AG08395 (cell line): Measurements from ENCODE around the gene ADCY3.

Experiments used
- DNase-seq: peaks from one replicate; pipeline ENCODE4 v3.0.0; 2012; ENCODE audit warnings: mixed read lengths, low spot score

The ADCY3 gene

DNA sequence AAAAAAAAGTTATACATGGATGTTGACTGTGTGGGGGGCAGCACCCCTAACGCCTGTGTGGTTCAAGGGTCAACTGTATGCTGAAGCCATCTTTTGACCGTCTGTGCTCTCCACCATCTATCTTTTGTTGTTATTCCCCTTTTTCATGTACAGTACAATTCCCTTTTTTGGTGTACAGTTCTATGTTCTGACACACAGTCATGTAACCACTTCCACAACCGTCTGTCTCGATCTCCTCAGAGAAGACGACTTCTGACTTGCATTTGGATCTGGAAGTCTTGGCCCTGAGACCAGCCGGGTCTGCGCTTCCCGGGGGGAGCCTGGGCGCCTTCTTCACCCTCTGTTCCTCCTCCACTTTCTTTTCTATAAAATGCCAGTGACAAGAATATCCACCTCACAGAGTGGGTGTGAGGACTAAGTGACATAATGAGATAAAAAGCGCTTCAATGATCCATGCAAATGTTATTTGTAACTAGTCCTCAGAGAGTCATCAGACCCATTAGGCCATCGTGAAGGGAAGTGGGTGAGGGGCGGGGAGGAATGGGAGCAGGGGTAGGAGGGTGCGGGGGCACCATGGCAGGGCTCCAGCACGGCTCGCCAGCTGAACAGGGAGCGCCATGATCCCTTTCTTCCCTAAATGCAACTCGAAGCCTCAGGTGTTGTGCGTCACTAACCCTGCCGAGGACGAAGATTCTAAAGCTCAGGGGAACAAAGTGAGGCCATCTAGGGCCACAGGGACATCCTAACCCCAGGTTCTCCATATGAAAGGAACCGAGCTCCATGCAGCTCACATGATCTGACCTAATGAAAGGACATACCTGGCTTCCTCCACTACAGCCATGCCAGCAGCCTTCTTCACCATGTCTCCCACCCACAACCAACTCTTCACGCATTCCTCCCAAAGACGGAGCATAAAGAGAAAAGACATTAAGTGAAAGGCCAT is 16.6 kb downstream of the ADCY3 start:
- no peak for DNase-seq

DNA sequence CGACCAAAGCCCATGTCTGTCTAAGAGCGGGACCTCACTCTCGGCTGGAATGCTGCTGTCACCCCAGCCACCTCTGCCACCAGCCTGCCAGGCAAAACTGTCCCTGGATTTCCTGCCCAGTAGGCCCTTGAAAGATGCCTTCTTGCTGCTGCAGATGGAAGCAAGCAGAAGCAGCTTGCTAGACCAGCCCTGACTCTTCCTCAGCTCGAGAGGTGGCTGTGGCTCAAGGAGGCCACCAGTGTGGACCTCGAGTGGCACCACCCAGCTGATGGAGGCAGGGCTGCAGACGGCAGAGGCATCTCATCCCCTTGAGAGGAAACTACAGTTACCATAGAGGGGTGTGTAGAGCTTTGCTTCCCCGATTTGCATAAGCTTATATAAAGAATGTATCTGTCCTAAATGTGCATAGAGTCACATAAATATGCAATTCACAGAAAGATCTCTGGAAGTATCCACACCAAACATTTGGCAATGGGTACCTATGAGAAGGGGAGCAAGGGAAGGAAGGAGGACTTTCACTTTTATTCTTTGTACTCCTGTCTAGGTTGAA is 20.6 kb downstream of the ADCY3 start:
- no peak for DNase-seq

- no peak for DNase-seq
Observed at GRCh38 chr2:24898122-24899109, 21.6 kb downstream of the ADCY3 start.

DNA sequence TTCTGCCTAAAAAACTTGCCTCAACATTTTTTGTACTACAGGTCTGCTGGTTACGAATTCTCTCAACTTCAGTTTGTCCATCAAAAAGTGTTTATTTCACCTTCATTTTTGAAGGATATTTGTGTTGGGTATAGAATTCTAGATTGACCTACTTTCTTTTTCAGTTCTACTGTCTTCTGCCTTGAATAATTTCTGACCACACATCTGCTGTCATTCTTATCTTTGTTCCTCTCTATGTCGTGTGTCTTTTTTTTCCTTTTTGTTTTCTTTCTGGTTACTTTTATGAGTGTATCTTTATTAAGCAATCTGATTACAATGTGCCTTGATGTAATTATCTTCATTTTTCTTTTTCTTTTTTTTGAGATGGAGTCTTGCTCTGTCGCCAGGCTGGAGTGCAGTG is 25.3 kb downstream of the ADCY3 start:
- DNase-seq: no peak

DNA sequence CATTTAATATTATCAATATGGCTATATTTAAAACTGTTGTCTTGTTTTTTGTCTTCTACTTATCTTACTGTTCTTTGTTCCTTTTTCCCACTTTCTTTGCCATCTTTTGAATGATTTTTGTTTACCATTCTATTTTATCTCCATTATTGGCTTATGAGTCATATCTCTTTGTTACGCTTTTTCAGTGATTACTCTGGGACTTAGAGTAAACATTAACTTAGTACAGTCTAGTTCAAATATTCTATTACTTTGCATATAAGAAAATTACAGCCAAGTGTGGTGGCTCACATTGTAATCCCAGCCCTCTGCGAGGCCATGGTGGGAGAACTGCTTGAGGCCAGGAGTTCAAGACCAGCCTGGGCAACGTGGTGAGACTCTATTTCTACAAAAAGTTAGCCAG is 26.1 kb downstream of the ADCY3 start:
- DNase-seq: no peak

DNA sequence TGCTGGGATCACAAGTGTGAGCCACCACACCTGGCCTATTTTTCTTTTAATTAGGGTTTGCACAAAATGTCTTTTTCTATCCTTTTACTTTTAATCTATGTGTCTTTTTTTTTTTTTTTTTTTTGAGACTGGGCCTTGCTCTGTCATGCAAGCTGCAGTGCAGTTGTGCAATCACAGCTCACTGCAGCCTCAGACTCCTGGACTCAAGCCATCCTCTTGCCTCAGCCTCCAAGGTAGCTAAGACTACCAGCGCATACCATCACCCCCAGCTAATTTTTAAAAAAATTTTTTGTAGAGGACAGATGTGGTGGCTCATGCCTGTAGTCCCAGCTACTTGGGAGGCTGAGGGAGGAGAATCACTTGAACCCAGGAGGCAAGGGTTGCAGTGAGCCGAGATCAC is 27.1 kb downstream of the ADCY3 start:
- no peak for DNase-seq

DNA sequence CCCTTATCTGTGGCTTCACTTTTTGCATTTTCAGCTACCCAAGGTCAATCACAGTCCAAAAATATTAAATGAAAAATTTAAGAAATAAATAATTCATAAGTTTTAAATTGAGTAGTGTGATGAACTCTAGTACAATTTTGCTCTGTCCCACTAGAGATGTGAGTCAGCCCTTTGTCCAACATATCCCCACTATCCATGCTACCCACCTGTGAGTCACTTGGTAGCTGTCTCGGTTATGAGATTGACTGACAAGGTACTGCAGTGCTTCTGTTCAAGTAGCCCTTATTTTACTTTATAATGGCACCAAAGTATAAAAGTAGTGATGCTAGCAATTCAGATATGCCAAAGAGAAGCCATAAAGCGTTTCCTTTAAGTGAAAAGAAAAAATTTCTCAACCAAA is 28.8 kb downstream of the ADCY3 start:
- no peak for DNase-seq

GRCh38 chr2:24889221-24889620 is 30.8 kb downstream of the ADCY3 start:
- DNase-seq: no peak

DNA sequence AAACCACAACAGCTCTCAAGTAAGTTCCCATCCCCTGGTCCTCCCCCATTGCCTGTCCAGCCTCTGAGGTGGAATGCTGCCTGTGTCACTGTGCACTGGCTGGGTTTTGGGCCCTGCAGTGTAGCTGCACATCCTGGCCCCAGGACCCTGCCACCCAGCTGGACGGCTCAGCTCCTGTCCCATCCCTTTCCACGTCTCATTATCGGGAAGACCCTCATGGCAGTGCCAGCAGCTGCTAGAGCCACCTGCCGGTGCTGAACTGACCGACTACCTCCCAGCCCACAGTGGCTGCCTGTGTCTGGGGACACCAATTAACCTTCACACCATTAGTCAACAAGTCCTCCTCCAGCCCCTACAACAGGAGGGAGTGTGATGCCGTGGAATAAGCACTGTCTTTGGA is 31.9 kb downstream of the ADCY3 start:
- DNase-seq: no peak

DNA sequence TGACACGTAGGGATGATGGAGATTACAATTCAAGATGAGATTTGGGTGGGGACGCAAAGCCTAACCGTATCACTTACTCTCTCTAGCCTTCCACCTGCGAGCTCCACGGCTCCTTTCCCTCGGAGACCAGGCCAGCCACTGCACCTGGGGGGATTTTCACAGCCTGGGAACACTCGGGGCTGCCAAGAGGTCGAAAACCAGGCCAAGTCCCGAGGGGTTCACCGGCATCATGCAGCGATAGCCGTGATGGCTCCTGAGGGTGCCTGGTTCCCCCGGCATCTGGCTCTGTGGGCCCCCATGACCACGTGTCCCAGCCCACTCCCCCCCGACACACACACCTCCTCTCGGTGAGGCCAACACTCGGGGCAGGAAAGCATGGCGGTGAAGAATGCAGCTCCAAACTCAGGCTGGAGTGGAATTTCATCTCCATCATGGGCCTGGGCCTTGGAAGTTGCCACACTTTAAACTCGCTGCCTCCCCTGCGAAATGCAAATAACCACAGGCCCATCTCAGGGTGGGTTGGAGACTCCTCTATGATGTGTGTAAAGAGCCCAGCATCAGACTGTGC is 32.6 kb downstream of the ADCY3 start:
- DNase-seq: no peak

GRCh38 chr2:24886691-24887304 is 33.2 kb downstream of the ADCY3 start:
- no peak for DNase-seq

DNA sequence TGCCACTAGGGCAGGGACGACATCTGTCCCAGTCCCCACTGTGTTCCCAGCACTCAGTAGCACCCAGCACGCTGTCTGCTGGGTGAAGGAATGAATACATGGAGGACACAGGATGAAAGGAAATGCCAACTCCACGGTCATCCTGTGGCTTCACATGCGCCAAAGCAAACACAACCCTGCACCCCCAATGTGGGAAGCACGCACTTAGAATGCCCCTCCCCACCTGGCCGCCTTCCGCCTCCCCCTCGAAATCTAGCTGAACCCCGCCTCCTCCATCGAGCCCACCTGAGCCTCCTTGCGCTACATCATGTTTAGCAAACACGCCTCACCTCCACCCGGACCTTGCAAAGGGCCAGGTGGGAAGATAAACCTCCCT is 33.9 kb downstream of the ADCY3 start:
- no peak for DNase-seq

GRCh38 chr2:24885221-24886125 is 34.6 kb downstream of the ADCY3 start:
- DNase-seq: no peak

GRCh38 chr2:24883946-24884345 is 36.1 kb downstream of the ADCY3 start:
- peak; percentile 55 for DNase-seq

DNA sequence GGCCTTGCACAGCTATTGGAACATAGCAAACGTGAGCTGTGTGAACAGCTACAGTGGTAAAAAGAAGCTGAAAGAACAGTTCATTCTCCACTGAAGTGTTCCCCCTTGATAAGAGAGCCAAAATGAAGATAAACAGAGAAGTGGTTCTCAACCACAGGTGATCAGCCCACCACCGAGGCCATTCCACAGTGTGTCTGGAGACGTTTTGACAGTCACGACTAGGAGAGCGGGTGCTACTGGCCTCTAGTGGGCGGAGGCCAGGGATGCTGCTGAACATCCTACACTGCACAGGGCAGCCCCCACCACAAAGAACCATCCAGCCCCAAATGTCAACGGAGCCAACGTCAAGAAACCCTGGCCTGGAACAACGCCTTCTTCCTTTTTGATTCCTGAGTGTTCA is 38.4 kb downstream of the ADCY3 start:
- no peak for DNase-seq

DNA sequence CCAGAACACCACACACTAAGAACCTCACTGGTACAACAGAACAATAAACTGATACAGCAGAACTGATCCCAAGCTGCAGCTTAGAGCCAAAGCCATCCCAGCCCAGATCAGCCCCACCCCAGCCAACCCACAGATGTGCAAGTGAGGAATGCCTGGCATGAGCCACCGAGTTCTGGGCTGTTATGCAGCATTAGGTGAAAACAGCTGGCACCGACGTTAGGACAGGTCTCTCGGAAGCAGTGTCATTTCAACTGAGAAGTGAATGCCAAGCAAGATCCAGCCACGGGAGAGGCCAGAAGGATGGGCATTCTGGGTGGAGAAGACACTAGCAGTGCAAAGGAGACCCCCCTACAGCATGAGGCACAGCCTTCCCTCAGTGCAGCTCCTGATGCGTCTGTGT is 38.9 kb downstream of the ADCY3 start:
- DNase-seq: no peak

DNA sequence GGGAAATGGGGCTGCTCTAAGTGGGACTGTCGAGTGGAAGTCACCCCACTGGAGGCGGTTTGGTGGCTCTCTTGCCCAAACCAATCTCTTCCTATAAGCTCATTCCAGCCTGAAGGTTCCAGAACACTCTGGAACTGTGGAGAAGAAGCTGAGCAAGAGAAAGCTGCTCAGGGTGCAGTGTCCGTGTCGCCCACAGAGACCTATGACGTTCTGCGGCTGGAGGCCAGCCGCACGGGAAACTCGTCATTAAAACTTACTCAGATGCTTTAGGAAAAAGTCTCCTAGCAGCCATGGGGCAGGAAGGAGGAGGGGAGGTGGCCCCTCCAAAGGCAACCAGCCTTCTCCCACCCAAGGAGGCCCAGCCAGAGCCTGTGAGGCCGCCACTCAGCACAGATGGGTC is 41.7 kb downstream of the ADCY3 start:
- no peak for DNase-seq

DNA sequence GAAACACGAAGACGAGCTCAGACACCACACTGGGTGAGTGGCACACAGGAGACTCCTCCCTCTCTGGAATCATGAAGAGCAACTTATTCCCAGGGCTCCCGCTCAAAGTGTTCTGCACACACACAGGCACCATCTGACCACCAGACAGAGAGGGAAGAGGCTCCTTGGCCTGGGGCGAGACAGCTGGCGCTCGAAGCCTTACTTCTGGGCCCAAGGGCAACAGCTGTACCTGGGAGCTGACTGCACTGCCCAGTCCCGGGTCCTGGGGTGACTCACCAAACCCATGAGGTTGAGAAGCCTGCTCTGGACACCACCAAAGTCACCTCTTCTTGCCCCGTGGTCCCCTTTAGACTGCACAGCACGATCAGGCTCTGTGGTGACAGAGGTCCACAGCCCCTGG is 42.4 kb downstream of the ADCY3 start:
- DNase-seq: no peak

- DNase-seq: no peak
Observed at GRCh38 chr2:24877067-24877466, 43.0 kb downstream of the ADCY3 start.

DNA sequence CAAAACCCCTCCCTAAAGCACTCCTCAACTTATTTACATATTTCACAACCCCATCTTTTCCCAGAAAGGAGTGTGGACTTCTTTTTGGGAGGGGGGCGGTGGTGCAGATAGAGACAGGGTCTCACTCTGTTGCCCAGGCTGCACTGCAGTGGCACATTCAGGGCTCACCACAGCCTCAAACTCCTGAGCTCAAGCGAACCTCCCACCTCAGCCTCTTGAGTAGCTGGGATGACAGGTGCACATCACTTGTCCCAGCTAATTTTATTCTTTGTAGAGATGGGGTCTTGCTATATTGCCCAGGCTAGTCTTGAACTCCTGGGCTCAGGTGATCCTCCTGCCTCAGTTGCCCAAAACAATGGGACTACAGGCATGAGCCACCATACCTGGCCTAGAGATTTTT is 44.1 kb downstream of the ADCY3 start:
- DNase-seq: no peak

DNA sequence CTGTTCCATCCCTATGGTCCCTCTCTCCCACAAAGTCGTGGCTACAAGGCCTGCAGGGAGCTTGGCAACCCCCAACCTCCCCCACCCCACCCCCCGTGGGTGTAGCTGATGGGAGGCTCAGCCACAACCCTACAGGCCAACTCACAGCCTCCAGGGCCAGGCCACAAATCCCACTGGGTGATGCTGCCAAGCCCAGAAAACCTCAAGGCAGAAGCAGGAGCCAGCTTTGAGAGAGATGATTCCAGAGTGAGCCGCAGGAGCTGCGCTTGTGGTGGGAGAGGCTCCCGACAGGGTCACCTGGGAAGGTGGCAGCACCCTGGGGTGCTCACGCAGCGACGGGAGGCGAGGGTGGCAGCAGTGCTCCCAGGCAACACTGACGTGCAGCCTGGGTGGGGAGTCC is 44.8 kb downstream of the ADCY3 start:
- peak; percentile 68 for DNase-seq
